Tibial artery (tissue), 4 donors: Measurements from ENCODE around the gene TTC31.

Source experiments
- DNase-seq, 2 donors: peaks; one replicate each; pipeline ENCODE4 v3.0.0-alpha.2; 2019
- H3K27ac ChIP-seq, 2 donors: fragments of 200-600 bp; sonication (generic) in 1 of 2; 1 replicate in 1 of 2; 2 replicates in 1 of 2; pipeline ENCODE4 v1.5.1; 2018 to 2019; ENCODE audit warnings: mild to moderate bottlenecking in 1 of 2
- H3K27me3 ChIP-seq, 2 donors: fragments of 200-600 bp; sonication (generic) in 1 of 2; one replicate each; pipeline versions ENCODE4 v1.5.1 to v1.6.0; 2016 to 2019
- H3K36me3 ChIP-seq, 3 donors: fragments of 200-600 bp; sonication (generic) in 2 of 3; one replicate each; pipeline ENCODE4 v1.5.1; 2016 to 2019; ENCODE audit warnings: mild to moderate bottlenecking in 2 of 3
- H3K4me1 ChIP-seq, 4 donors: fragments of 200-600 bp; sonication (generic) in 2 of 4; 1 replicate in 3 of 4; 2 replicates in 1 of 4; pipeline ENCODE4 v1.5.1; 2016 to 2019
- H3K4me3 ChIP-seq, 2 donors: fragments of 200-600 bp; sonication (generic) in 1 of 2; 1 replicate in 1 of 2; 2 replicates in 1 of 2; pipeline ENCODE4 v1.5.1; 2018 to 2019; ENCODE audit warnings: mild to moderate bottlenecking in 2 of 2
- H3K9me3 ChIP-seq, 3 donors: fragments of 200-600 bp; sonication (generic) in 1 of 3; one replicate each; pipeline ENCODE4 v1.5.1; 2016 to 2019
- intact Hi-C: fragments of 100-400 bp; cut with DNase I; formaldehyde crosslinking; loops from one replicate; pipeline ENCODE4 v1.15.0; 2023; ENCODE audit warnings: low total_unique reads
- TF ChIP-seq, protein P1 (sequence below), 2 experiments: fragments of 200-600 bp in 1 of 2; fragments of 450-650 bp in 1 of 2; IDR thresholded peaks; one replicate each; pipeline ENCODE4 v1.5.1; 2017 to 2019; ENCODE audit warnings: antibody characterized with exemption in 2 of 2, mild to moderate bottlenecking in 1 of 2, moderate library complexity in 1 of 2

The TTC31 gene

GRCh38 chr2:74532222-74532621 is 49.3 kb downstream of the TTC31 start:
- peaks cover 0 to 28% (median 25%) of the 10 kb centered on the region in 4 donors for H3K4me1 ChIP-seq
- intact Hi-C loops = no loop called here
- no peak overlapping the region for H3K4me3 ChIP-seq
- peaks cover 8 to 35% (median 18%) of the 10 kb centered on the region in 3 donors for H3K36me3 ChIP-seq
- no peak overlapping the region for H3K27ac ChIP-seq
- H3K9me3 ChIP-seq = no peaks in the 10 kb centered on the region
- DNase-seq = no peak
- TF ChIP-seq, protein P1, sequence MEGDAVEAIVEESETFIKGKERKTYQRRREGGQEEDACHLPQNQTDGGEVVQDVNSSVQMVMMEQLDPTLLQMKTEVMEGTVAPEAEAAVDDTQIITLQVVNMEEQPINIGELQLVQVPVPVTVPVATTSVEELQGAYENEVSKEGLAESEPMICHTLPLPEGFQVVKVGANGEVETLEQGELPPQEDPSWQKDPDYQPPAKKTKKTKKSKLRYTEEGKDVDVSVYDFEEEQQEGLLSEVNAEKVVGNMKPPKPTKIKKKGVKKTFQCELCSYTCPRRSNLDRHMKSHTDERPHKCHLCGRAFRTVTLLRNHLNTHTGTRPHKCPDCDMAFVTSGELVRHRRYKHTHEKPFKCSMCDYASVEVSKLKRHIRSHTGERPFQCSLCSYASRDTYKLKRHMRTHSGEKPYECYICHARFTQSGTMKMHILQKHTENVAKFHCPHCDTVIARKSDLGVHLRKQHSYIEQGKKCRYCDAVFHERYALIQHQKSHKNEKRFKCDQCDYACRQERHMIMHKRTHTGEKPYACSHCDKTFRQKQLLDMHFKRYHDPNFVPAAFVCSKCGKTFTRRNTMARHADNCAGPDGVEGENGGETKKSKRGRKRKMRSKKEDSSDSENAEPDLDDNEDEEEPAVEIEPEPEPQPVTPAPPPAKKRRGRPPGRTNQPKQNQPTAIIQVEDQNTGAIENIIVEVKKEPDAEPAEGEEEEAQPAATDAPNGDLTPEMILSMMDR (IDR thresholded peaks at IDR 0.05) = no peak
- no peaks in the 10 kb centered on the region for H3K27me3 ChIP-seq

DNA sequence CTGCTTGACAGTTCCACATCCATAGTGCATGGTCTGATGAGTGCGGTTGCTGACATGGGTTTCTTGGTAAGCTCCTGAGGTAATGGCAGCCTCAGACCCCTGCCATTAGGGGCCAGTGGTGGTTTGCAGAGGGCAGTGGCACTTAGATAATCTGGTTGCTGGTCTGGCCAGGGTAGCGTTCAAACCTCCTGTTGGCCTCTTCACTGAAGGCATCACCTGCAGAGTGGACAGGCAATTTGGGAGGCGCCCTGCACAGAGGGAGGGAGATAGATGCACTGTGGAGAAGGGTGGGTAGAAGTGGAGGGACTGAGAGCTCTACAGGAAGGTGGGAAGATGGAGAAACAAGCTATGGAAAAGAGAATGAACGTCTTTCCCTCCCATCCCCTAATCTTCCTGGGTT is 50.6 kb downstream of the TTC31 start:
- intact Hi-C loops = no loop called here
- Histone ChIP-seq H3K4me3 (no peak overlapping the region), H3K27ac (no peak overlapping the region), H3K36me3 (peaks cover 0 to 24% (median 12%) of the 10 kb centered on the region in 3 donors), H3K4me1 (peaks cover 0 to 20% (median 18%) of the 10 kb centered on the region in 4 donors), H3K9me3 (no peaks in the 10 kb centered on the region), H3K27me3 (no peaks in the 10 kb centered on the region)
- no peak for DNase-seq
- TF ChIP-seq, protein P1 (IDR thresholded peaks at IDR 0.05) = no peak

DNA sequence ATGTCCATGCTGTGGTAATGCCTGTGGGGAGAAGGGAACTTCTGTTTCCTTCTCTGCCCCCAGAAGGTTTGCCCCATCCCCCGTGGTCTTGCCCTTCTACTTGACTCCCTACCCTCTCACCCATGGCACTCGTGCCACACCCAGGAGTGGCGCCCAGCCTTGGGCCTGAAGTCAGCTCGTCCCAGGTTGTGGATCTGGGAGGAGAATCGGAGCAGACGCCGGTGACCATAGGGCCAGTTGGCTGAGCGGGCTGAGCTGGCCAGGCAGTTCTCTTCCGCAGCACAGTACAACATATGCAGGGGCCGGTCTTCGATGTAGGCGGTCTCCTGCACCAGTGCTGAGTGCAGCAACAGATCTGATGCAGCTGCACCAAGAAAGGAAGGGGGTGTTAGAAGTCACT is 51.5 kb downstream of the TTC31 start:
- H3K4me1 ChIP-seq = peaks cover 0 to 14% (median 13%) of the 10 kb centered on the region in 4 donors
- H3K4me3 ChIP-seq = no peak overlapping the region
- no peak overlapping the region for H3K27ac ChIP-seq
- H3K9me3 ChIP-seq = no peaks in the 10 kb centered on the region
- intact Hi-C loops = no loop called here
- DNase-seq = peak in 1 of 2 donors; percentile 60
- TF ChIP-seq, protein P1 (IDR thresholded peaks at IDR 0.05) = no peak
- no peaks in the 10 kb centered on the region for H3K27me3 ChIP-seq
- H3K36me3 ChIP-seq = peaks cover 0 to 24% (median 12%) of the 10 kb centered on the region in 3 donors

DNA sequence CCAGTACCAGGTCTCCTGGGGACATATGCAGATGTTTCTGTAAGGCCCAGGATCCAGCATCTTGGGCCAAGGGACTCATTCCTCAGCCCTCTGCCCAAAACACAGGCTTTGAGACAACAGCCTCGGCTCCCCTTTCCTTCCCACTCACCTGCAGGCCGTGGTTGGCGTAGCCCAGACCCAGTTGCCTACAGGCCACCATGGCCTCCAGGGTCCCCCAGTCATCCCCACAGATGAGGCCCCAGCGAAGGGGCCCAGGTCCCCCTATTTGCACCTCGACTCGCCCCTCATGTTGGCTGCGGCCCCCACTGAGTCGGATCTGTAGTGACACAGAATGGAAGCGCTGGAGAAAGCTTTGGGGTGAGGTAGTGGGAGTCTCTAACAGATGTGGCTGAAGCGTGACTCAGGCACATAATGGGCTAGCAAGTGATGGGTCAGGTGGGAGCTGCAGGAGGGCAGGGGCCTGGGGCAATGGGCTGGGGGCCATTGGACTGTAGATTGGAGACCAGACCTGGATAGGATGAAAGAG is 52.6 kb downstream of the TTC31 start:
- no peak overlapping the region for H3K4me3 ChIP-seq
- intact Hi-C loops = no loop called here
- peak in 1 of 2 donors; percentile 49 for DNase-seq

DNA sequence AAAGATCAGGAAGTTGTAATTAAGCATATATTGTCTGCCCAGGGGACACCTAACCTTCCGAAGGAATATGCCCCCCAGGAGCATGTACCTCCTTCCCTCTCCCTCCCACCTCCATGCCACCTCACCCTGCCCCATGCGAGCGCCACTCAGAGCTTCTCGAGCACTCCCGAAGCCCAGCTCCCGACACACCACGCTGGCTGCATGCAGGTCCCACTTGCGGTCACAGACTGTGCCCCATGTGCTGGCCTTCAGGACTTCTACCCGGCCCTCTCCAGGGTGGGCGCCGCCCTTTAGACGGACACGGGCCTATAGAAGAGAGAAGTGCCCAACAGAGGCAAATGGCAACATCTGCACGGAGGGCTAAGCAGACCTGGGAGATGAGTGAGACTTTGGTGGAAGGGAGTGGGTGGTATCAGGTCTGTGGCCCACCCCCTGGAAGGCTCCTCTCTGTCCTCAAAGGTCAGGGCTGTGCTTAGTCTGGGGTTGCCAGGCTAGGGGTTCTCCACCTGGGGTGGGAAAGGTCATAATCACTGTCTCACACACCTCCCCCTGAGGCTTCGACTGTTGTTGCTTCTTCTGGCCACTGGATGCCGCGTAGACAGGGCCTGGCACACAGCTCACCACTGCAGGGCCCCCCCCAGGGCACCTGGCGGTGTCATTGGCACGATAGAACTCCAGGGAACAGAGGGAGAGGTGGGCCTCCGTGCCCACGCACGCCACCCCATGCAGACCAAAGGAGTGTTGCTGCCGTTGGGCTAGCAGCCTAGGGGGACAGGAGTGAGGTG is 53.5 kb downstream of the TTC31 start:
- Histone ChIP-seq H3K9me3 (no peaks in the 10 kb centered on the region), H3K27ac (no peak overlapping the region), H3K27me3 (no peaks in the 10 kb centered on the region), H3K36me3 (peaks cover 0 to 24% (median 12%) of the 10 kb centered on the region in 3 donors), H3K4me3 (no peak overlapping the region), H3K4me1 (peaks cover 0 to 5% (median 4%) of the 10 kb centered on the region in 4 donors)
- peak in 1 of 2 donors; percentile 58 for DNase-seq
- TF ChIP-seq, protein P1 (IDR thresholded peaks at IDR 0.05) = no peak
- intact Hi-C loops = no loop called here

More for the DNA sequence above, 52.6 kb downstream of the TTC31 start:
- peaks cover 0 to 13% (median 12%) of the 10 kb centered on the region in 4 donors for H3K4me1 ChIP-seq
- TF ChIP-seq, protein P1 (IDR thresholded peaks at IDR 0.05) = no peak
- H3K27ac ChIP-seq = no peak overlapping the region
- no peaks in the 10 kb centered on the region for H3K9me3 ChIP-seq
- H3K27me3 ChIP-seq = no peaks in the 10 kb centered on the region
- peaks cover 0 to 24% (median 12%) of the 10 kb centered on the region in 3 donors for H3K36me3 ChIP-seq
